Right lobe of liver (tissue), 6 donors: ENCODE measurements around the gene SLC6A18. TPM values are rescaled to one million over a fixed set of nuclear protein-coding genes. Genes with fewer than 3 reads are reported as not detected.
"Not testable (repeated sequence)": the region's sequence is repeated elsewhere in the genome, so short reads cannot be mapped to it uniquely, and the experiment has no call there.

Experiments used
- ATAC-seq, 4 donors: fragments of 200-7000 bp; cut with Tn5 transposase; one replicate each; pipeline ENCODE4 v1.9.1; 2020; ENCODE audit warnings: mild to moderate bottlenecking in 4 of 4, moderate library complexity in 4 of 4
- DNase-seq, 3 donors: peaks; one replicate each; pipeline ENCODE4 v3.0.0-alpha.2; 2020
- H3K27ac ChIP-seq, 3 donors: fragments of 200-600 bp; one replicate each; pipeline ENCODE4 v1.8.0; 2022
- H3K27me3 ChIP-seq, 2 donors: fragments of 200-600 bp; one replicate each; pipeline ENCODE4 v1.8.0; 2022
- H3K36me3 ChIP-seq, 4 donors: fragments of 200-600 bp; sonication (generic) in 1 of 4; one replicate each; pipeline versions ENCODE4 v1.5.1 to v1.8.0; 2017 to 2022; ENCODE audit warnings: control low read depth in 1 of 4
- H3K4me1 ChIP-seq, 4 donors: fragments of 200-600 bp; sonication (generic) in 1 of 4; one replicate each; pipeline versions ENCODE4 v1.5.1 to v1.8.0; 2017 to 2022; ENCODE audit warnings: control low read depth in 1 of 4
- H3K4me3 ChIP-seq, 3 donors: fragments of 200-600 bp; one replicate each; pipeline ENCODE4 v1.8.0; 2022
- H3K9me3 ChIP-seq, 4 donors: fragments of 200-600 bp; sonication (generic) in 1 of 4; one replicate each; pipeline versions ENCODE4 v1.5.1 to v1.8.0; 2017 to 2022; ENCODE audit warnings: control low read depth in 1 of 4
- POLR2A ChIP-seq: fragments of 450-650 bp; IDR thresholded peaks from one replicate; pipeline ENCODE4 v1.6.1; 2017; ENCODE audit warnings: antibody characterized with exemption, mild to moderate bottlenecking
- WGBS: methylation state at CpG from one replicate; pipeline ENCODE4 v1.1.6; 2018; ENCODE audit warnings: low coverage, low lambda C conversion rate; ENCODE audit not compliant: insufficient coverage; ENCODE audit errors: missing lambda C conversion rate; 5-methylcytosine and 5-hydroxymethylcytosine counted together
- intact Hi-C, 2 donors: fragments of 100-400 bp; cut with DNase I; formaldehyde crosslinking; loops; one replicate each; pipeline versions ENCODE4 v1.11.2 to v1.14.1; 2022
- total RNA-seq, 6 experiments: library from RNA; depleted of rRNA in 2 of 6; stranded (reverse); fragments of >200 nt in 2 of 6; fragmentation: NEBNext Ultra II Directional in 3 of 6; extraction: Animal tissue kit (Norgen Biotek cat#: 25700) in 3 of 6; gene quantifications; one replicate each; pipeline versions ENCODE4 v1.1.0 to v1.2.4, GENCODE V29; 2016 to 2023
- TF ChIP-seq, protein P1 (sequence below), 4 donors: fragments of 200-600 bp in 3 of 4; fragments of 450-650 bp in 1 of 4; IDR thresholded peaks; one replicate each; pipeline versions ENCODE4 v1.5.1 to v1.8.0; 2016 to 2022; ENCODE audit warnings: antibody characterized with exemption in 4 of 4, mild to moderate bottlenecking in 2 of 4
- donor health status: DM: no; HTN: yes; CAD: no.
- donor health status: DM: no; HTN: no; CAD: no.
- donor health status: DM: no; HTN: no; CAD: no.
- donor health status: DM: no; HTN: yes; CAD: no.
- donor health status: DM: no; HTN: yes; CAD: no.

SLC6A18 gene
- total RNA-seq, 6 experiments from 2014 or later = not detected

DNA sequence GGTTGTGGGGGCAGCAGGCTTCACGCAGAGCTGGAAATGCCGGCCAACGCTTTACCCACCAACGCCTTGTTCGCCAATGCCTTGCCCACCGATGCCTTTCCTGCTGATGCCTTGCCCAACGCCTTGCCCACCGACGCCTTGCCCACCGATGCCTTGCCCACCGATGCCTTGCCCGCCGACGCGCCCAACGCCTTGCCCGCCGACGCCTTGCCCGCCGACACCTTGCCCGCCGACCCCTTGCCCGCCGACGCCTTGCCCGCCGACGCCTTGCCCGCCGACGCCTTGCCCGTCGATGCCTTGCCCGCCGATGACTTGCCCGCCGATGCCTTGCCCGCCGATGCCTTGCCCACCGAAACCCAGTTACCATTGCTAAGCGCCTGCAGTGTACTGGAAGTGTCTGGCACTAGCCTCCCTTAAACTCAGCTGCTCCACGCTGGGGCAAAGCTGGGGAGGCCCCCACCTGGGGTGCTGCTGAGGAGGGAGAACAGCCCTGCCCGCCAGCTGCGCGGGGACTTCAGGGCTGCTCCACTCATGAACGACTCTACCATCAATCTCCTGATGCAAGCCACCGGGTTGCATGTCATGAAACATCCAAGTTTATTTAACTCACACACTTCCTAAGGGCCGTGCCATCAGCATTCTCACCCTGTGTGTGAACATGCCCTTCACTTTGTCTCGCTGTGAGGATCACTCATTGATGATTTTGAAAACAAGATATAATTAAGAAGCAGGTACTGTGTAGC, 1.8 kb downstream of the SLC6A18 start:
- H3K27me3 ChIP-seq = no peaks in the 10 kb centered on the region

GRCh38 chr5:1227667-1228066, 2.5 kb downstream of the SLC6A18 start:
- intact Hi-C loops = no loop called here
- WGBS = 51% methylated on average over 10 of the region's 14 CpGs
- H3K9me3 ChIP-seq = no peaks in the 10 kb centered on the region
- H3K36me3 ChIP-seq = no peaks in the 10 kb centered on the region
- no peaks in the 10 kb centered on the region for H3K4me1 ChIP-seq
- DNase-seq (no peak), ATAC-seq (no peak)
- H3K27me3 ChIP-seq = no peaks in the 10 kb centered on the region
- TF ChIP-seq, protein P1, sequence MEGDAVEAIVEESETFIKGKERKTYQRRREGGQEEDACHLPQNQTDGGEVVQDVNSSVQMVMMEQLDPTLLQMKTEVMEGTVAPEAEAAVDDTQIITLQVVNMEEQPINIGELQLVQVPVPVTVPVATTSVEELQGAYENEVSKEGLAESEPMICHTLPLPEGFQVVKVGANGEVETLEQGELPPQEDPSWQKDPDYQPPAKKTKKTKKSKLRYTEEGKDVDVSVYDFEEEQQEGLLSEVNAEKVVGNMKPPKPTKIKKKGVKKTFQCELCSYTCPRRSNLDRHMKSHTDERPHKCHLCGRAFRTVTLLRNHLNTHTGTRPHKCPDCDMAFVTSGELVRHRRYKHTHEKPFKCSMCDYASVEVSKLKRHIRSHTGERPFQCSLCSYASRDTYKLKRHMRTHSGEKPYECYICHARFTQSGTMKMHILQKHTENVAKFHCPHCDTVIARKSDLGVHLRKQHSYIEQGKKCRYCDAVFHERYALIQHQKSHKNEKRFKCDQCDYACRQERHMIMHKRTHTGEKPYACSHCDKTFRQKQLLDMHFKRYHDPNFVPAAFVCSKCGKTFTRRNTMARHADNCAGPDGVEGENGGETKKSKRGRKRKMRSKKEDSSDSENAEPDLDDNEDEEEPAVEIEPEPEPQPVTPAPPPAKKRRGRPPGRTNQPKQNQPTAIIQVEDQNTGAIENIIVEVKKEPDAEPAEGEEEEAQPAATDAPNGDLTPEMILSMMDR (IDR thresholded peaks at IDR 0.05) = no peak
- no peak for TF ChIP-seq POLR2A
- no peak overlapping the region for H3K4me3 ChIP-seq
- no peak overlapping the region for H3K27ac ChIP-seq

More for the DNA sequence above, 1.8 kb downstream of the SLC6A18 start:
- H3K4me1 ChIP-seq = no peaks in the 10 kb centered on the region
- no peaks in the 10 kb centered on the region for H3K36me3 ChIP-seq
- 86% methylated on average over 32 of the region's 50 CpGs for WGBS
- no peak overlapping the region for H3K27ac ChIP-seq
- no peak overlapping the region for H3K4me3 ChIP-seq
- intact Hi-C loops = no loop called here
- DNase-seq = no peak
- no peak for TF ChIP-seq POLR2A
- TF ChIP-seq, protein P1 (IDR thresholded peaks at IDR 0.05) = no peak
- ATAC-seq = no peak
- no peaks in the 10 kb centered on the region for H3K9me3 ChIP-seq

GRCh38 chr5:1228120-1228519, 2.9 kb downstream of the SLC6A18 start:
- Histone ChIP-seq H3K36me3 (no peaks in the 10 kb centered on the region), H3K9me3 (no peaks in the 10 kb centered on the region), H3K27ac (no peak overlapping the region), H3K27me3 (no peaks in the 10 kb centered on the region), H3K4me1 (no peaks in the 10 kb centered on the region), H3K4me3 (no peak overlapping the region)
- no peak for TF ChIP-seq POLR2A
- TF ChIP-seq, protein P1 (IDR thresholded peaks at IDR 0.05) = no peak
- 31% methylated on average over 2 of the region's 15 CpGs for WGBS
- no peak for DNase-seq
- ATAC-seq = no peak
- intact Hi-C loops = no loop called here

DNA sequence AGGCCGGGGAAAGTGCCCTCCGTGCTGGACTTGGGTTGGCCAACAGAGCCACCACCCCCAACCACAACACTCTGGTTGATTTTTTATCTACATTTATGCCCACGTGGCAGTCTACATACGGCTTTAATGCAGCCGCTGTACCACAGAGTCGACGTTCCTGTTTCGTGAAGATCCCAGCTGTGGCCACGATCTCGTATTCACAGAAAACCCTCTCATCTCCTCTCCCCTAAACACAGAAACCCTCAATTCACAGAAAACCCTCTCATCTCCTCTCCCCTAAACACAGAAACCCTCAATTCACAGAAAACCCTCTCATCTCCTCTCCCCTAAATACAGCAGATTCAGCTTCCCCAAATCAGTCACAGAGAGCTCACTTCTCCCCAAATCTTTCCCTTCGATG, 3.8 kb downstream of the SLC6A18 start:
- H3K9me3 ChIP-seq, H3K36me3 ChIP-seq, H3K4me3 ChIP-seq, DNase-seq, H3K4me1 ChIP-seq, H3K27me3 ChIP-seq, intact Hi-C loops, ATAC-seq, H3K27ac ChIP-seq: not testable (repeated sequence)
- WGBS = 78% methylated on average over 11 of the region's 11 CpGs

DNA sequence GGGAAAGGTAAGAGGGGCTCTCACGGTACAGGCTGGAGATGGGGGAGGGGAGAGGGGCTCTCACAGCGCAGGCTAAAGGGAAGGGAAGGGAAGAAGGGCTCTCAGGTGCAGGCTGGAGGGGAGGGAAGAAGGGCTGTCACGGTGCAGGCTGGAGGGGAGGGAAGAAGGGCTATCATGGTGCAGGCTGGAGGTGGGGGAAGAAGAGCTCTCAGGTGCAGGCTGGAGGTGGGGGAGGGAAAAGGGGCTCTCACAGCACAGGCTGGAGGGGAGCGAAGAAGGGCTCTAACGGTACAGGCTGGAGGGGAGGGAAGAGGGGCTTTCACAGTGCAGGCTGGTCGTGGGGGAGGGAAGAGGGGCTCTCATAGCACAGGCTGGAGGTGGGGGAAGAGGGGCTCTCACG, 4.6 kb downstream of the SLC6A18 start:
- TF ChIP-seq, protein P1 (IDR thresholded peaks at IDR 0.05) = no peak
- TF ChIP-seq POLR2A = no peak
- H3K27me3 ChIP-seq = no peaks in the 10 kb centered on the region
- 41% methylated on average over 6 of the region's 7 CpGs for WGBS
- no peak overlapping the region for H3K4me3 ChIP-seq
- no peak overlapping the region for H3K27ac ChIP-seq
- H3K36me3 ChIP-seq = no peaks in the 10 kb centered on the region
- ATAC-seq (peak in 1 of 4 donors; percentile 27), DNase-seq (no peak)
- no peaks in the 10 kb centered on the region for H3K9me3 ChIP-seq
- intact Hi-C loops = no loop called here
- no peaks in the 10 kb centered on the region for H3K4me1 ChIP-seq
